GM21737 (cell line): Measurements from ENCODE around the gene SPIC.
"Not testable (repeated sequence)": the region's sequence is repeated elsewhere in the genome, so short reads cannot be mapped to it uniquely, and the experiment has no call there.

Source experiments
- ATAC-seq: cut with Tn5 transposase; IDR thresholded peaks from one replicate; pipeline ENCODE4 v1.9.1; 2021; ENCODE audit warnings: mild to moderate bottlenecking, moderate library complexity; ENCODE audit not compliant: unreplicated experiment

The SPIC gene

DNA sequence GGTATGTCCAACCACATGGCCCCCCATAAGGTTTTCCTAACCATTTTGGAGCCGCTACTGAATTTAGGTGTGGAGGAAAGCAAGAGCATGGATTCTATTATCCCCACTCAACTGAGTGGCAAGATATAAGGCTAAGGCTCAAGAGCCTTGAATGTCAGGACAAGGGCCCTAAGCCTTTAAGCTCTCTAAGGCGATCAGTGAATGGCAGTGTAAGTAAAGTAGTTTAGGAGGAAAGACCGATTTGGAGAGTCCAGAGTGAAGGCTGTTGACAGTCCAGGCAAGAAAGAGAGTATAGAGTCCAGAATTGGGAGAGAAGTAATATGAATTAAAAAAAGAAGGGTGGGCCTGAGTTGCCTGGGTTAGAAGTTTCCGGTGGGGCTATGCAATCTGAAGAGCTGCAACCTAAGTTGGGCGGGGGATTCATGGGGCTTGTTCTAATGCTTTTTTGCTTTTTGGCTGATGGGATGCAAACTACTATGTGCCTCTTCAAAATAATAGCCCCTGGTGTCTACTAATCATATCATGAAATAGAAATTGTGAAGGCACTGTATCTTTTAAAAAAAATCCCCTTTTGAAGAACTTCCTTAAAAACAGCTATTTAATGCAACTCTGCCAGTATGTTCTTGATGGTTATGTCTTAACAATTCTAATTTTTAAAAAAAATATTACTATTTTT, at the start of gene SPIC:
Gene SPIC (plus strand): TSS at position 626 of the 676 bp plus-strand sequence. CDS start 1,569 bp downstream, outside the sequence.
- ATAC-seq = no peak

DNA sequence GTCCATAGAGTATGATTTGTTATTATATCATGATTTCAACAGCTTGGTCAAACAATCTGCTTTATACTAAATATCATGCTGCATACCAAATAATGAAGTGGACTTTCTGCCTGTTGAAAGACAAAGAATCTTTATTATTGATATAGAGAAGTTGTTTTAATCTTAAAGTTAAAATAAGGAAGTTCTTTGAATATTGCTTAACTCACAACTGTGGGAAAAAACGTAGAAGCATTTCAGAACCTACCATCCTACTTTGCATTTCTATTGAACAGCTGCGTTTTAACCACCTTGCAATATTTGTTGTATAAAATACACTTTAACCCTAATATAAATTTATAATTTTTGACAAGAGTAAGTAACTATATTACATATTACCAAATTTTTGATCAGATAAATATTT, 44.7 kb upstream of the SPIC start:
- ATAC-seq = no peak

DNA sequence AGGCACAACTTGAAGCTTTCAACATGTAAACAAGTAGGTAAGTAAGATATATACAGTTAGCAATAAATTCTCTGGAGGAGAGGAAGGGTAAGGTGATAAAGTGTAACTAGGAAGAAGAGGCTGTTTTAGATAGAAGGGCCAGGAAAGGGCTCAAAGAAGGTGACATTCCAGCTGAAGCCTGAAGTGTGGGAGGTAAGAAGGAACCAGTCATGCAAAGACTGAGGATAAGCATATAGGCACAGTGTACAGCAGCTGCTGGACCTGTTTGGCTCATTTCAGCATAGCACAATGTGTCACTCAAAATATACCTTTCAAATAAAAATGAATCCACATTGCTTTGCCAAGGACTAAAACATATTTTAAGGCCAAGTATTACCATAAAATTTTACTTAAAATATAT, 39.0 kb upstream of the SPIC start:
- no peak for ATAC-seq

DNA sequence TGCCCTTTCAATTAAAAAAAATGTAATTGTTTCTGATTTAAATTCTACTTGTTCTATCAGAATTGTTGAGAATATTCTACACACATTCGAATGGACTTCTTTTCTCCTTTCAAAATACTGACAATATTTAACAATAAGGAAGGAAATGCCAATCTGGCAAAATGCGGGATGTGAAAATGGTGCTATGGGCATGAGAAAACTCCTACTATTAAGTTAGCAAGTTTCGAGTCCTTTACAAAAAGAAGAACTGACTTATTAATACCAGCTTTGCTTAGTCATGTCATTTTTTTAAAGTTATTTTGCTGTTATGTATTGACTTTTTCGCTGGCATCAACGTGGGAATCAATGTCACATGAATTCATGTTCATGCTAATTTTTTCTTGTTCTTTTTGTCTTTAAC, 35.9 kb upstream of the SPIC start:
- ATAC-seq = no peak

DNA sequence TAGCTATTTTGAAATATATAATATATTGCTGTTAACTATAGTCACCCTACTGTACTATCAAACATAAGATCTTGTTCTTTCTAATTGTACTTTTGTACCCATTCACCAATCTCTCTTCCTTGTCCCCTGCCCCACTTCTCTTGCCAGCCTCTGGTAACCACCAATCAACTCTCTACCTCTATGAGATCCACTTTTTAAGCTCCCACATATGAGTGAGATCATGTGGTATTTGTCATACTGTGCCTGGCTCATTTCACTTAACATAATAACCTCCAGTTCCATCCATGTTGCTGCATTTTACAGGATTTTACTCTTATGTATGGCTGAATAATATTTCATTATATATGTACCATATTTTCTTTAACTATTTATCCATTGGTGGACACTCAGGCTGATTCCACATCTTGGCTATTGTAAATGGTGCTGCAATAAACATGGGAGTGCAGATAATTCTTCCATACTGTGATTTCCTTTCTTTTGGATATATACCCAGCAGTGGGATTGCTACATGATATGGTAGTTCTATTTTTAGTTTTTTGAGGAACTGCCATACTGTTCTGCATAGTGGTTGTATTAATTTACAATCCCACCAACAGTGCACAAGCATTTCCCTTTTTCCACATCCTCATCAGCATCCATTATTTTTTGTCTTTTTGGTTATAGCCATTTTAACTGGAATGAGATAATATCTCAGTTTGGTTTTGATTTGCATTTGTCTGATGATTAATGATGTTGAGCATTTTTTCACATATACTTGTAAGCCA, 33.5 kb upstream of the SPIC start:
- ATAC-seq = no peak

DNA sequence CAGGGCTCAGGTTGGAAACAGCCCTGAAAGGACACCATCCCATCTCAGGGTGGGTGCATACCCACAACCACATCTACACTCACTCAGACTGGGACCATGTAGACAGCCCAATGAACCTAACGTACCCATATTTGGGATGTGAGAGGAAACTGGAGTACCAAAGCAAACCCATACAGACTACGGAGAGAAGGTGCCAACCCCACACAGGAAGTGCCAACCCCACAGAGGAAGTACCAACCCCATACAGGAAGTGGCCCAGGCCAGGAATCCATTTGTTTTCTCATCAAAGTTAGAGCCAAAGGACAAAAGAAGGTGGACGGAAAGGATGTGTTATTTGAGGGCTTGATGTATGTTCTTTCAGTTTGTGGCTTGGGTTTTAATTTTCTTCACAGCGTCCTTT, 19.5 kb upstream of the SPIC start:
- ATAC-seq = no peak

DNA sequence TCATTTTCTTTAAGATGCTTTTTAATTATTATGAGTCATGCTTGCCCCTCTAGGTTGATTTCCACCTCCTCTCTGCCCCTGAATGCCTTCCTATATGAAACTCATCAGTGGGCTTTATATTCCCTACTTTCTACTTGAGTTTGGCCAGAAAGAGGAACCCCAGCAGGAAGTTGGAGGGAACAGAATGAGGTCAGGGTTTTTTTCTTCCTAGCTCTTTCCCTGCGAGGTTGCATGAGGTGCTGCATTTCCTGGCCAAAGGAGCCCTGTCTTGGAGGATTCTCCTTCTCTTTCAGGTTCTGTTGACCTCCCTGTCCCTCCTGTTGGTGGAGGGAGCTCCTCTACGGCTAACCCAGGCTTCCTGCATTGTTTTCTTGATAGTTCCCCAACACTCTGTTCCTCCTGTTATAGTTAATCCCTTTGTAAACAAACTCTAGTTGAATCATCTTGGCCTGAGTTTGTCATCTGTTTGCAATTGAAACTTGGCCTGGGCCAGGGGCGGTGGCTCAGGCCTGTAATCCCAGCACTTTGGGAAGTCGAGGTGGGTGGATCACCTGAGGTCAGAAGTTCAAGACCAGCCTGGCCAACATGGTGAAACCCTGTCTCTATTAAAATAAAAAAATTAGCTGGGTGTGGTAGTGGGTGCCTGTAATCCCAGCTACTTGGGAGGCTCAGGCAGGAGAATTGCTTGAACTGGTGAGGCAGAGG, 15.3 kb upstream of the SPIC start:
- ATAC-seq = no peak

DNA sequence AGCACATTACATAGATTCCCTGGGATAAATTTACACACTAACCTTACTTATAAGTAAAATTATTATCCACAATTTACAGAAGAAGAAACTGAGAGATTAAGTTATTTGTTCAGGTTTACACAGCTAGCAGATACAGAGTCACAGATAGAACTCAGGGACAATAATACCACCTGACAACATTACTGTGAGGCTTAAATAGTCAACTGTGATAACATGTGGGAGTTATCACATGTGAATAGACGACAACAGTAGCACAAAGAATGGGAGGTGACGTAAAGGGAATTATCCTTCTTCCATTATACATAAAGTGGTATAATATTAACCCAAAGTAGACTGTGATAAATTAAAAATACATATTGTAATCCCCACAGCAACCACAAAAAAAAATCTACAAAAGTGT, 6.2 kb upstream of the SPIC start:
- no peak for ATAC-seq

DNA sequence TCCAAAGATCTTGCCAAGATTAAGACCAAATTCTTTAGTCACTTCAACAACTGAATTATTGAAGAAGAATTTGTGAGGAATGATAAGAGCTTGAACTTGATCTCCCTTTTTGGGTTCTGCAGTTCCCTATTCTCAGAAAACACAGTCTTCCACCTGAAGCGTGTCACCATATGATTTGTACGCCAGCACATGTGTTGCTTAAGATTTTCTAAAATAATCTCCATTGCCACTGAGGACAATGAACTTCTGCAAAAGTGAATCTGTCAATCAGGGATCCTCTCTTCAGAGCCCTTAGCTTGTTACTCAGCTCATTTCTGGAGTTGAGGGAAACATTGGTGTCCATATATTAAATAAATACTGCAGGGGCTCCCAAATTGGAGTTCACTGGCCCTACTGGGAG, 4.2 kb upstream of the SPIC start:
- ATAC-seq = no peak

DNA sequence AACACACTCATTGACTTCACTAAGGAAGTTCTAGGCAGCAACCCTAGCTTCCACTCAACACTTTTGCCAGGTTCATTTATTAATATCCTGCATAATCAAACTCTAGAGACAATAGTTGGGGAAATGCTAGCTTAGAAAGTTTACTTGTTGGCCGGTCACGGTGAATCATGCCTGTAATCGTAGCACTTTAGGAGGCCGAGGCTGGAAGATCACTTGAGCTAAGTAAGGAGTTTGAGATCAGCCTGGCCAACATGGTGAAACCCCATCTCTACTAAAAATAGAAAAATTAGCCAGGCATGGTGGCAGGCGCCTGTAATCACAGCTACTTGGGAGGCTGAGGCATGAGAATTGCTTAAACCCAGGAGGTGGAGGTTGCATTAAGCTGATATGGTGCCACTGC, 3.3 kb upstream of the SPIC start:
- not testable (repeated sequence) for ATAC-seq

DNA sequence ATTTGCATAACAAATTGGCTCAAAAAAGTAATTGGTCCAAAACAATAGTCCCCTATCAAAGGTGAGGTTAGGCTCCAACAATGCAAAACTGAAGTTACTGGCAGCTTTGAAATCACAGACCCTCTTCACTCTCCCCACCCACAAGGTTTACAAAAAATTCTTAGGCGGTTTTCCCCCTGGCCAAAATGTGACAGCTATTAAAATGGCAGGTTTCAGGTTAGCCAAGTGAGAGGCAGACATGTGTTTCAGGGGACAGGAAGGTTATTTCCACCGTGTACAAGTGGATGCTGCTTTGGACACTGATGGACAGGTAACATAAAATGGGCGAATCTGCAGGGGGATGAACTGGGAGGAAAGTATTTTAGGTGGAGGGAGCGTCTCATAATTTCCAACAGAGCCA, 888 bp upstream of the SPIC start:
- no peak for ATAC-seq

DNA sequence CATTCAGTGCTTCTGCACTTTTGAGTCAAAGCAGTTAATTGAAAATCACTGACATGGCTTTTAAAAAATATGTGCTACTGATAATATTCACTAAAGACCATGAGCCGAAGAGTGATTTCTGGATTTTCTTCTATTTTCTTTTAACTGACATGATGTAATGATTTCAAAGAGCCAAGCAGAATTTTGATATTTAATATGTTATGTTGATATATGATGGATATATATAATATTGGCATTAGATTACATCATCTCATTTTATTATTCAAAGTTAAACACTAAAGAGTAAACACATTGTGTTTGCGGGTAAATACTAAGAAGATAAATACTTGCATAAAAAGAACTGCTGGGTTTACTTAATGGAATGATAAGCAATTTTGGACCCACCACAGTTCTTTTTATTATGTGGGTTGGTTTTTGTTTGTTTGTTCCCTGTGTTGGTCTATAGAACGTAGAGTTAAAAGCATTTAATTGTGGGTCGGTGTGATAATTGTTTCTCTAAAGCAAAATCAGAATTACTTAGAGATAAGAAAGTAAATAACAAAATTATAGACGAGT, 692 bp downstream of the SPIC start:
- ATAC-seq = no peak

DNA sequence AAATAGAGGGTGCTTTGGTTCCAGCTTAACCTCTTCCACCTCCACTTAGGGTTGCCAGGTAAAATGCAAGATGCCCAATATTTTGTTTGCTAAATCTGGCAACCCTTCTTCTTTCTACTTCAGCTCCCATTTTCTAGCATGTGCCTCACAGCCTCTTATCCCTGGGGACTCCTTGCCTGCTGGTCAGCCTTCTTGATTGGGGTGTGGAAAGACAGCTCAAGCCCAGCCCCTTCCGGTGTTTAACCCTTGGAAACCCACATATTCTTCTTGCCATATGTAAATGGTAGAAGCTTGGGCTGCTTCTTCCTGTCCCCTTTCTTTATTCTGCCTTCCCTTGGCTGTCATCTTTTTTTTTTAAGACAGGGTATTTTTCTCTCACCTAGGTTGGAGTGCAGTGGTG, 5.7 kb downstream of the SPIC start:
- ATAC-seq = no peak

DNA sequence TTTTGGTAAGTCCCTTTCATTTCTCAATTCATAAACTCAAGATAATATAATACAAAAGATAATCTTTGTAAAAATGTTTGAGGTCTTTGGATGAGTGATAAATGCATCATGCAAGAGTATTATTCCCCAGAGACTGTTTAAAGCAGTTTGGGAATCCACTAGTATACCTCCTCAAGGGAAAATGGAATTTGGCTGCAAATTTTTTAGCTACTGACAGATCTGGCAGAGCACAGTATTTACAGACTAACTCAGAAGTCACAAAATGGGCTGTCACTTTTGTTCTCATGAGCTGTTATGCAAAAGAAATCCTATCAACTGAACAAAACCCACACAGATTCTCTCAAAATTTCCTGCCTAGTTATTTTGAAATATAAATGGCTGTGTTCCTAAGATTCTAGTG, 9.9 kb downstream of the SPIC start:
- no peak for ATAC-seq

DNA sequence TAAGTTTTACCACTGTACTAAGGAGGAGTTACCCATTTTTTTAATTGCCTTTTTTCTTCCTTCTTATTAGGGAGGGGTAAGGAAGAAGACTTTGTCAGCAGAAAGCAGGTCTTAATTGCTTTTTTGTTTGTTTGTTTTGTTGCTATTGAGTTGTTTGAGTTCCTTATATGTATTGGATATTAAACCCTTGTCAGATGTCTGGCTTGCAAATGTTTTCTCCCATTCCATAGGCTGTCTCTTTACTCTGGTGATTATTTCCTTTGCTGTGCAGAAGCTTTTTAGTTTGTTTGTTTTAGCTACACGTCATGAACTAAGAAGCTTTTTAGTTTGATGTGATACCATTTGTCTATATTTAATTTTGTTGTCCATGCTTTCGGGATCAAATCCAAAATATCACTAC, 13.3 kb downstream of the SPIC start:
- ATAC-seq = no peak

DNA sequence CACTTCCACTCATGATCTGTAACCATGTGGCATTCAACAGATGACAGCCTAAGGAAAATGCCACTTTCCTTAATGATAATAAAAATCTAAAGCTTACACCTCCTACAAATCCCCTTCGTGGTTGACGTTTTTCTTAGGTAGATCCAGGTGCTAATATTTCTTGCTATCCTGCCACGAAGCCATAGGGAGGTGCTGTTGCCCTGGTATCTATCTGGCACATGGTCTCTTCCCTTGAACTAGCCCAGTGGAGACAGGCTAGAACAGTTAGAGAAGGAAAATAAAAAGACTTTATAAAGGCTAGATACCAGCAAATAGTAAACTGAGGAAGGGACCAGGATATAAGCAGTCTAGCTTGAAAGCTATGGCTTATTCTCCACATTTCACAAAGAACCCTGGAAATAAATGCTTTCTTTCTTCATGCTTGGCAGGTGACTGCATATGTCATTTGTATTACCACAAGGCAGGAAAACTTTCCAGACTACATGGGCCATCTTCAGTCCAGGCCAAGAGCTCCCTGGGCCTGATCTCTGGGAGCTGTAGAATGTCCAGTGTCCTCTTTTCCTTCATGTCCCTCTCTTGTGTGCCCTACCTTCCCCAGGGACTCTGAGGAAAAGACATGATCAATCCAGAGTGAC, 15.3 kb downstream of the SPIC start:
- ATAC-seq = no peak

DNA sequence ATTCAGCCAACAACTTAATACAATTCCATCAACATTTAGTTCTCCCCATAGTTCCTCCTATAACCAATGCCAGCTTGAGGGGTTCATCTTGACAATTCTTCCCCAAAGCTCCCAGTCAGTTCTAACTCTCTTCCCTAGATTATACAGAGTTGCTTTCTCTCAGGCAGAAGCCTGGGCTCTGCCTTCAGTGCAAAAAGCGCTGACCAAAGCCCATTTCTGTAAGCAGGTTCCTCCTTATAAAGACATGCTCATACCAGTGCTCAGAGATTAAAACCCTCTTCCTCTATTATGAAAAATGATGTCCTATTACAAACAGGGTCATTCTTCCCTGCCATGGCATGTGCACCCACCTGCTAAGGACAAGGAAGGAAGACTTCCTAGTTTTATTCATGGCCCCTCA, 16.2 kb downstream of the SPIC start:
- no peak for ATAC-seq

DNA sequence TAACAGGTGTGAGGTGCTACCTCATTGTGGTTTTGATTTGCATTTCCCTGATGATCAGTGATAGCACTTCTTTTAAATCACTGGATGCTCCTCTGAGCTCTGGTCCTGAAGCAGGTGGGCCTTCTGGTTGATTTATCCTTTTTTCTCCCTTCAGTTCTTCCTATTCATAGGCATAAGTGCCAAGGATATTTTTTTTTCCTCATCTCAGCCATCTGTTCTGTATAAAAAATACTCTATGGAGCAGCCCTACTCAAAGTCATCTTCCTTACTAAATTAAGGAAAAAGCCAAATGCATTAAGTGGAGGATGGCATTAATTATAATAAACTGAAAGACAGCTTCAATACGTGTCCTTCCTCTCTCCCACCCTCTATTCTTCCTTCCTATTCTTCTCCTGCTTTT, 18.4 kb downstream of the SPIC start:
- no peak for ATAC-seq

DNA sequence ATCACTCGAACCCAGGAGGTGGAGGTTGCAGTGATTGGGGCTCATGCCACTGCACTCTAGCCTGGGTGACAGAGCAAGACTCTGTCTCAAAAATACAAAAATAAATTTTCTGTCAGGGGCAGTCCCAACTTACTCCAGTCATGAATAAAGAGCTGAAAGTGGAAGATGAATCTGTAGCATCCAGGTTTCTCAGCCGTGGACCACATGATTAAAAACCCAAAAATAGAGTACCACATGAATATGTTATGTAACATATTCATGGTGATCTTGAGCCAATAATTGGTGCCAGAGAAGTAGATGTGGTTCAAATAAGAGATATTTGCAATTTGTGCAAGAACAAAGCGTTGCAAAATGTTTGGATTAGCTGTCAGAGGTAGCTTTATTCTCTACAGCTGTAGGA, 23.1 kb downstream of the SPIC start:
- ATAC-seq = no peak

DNA sequence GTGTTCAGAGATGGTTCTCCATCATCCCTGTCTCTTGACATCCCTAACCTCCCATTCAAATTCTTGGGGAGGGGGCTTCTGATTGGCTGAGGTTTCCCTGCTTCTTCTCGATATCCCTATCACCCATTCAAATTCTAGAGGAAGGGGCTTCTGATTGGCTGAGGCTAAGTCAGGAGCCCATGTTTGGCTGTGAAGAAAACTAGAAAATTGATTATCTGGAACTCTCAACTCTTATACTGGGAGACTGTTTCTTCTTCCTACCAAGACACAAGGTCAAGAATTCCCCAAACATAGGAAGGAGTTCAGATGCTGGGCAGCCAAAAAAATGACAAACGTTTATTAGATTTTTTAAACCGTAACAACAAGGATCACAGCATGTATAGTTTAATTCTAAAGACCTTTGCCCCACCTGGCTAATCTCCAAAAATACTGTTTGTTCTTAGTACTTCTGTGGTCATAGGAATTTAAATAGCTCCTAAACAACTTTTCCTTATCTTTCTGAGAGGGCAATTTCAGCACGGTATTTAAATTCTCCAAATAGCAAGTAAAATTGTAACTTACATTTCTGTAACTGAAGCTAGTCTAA, 26.4 kb downstream of the SPIC start:
- ATAC-seq = no peak

DNA sequence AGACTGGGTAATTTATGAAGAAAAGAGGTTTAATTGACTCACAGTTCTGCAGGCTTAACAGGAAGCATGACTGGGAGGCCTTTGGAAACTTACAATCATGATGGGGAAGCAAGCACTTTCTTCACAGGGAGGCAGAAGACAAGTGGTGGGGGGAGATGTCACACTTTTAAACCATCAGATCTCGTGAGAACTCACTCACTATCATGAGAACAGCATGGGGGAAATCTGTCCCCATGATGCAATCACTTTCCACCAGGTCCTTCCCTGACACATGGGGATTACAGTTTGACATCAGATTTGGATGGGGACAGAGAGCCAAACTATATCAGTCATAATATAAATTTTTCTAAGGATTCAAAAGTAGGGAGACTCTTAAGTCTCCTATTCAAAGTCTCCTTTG, 46.0 kb downstream of the SPIC start:
- ATAC-seq = no peak
